ENCODE results near the gene FAM83F. TPM values are rescaled to one million over a fixed set of nuclear protein-coding genes. Genes with fewer than 3 reads are reported as not detected.
"Not testable (repeated sequence)": the region's sequence is repeated elsewhere in the genome, so short reads cannot be mapped to it uniquely, and the experiment has no call there.

FAM83F gene
- total and polyA plus RNA-seq, 12 donors = under 0.01 to 0.39 (median 0.11) TPM; not detected in 1

DNA sequence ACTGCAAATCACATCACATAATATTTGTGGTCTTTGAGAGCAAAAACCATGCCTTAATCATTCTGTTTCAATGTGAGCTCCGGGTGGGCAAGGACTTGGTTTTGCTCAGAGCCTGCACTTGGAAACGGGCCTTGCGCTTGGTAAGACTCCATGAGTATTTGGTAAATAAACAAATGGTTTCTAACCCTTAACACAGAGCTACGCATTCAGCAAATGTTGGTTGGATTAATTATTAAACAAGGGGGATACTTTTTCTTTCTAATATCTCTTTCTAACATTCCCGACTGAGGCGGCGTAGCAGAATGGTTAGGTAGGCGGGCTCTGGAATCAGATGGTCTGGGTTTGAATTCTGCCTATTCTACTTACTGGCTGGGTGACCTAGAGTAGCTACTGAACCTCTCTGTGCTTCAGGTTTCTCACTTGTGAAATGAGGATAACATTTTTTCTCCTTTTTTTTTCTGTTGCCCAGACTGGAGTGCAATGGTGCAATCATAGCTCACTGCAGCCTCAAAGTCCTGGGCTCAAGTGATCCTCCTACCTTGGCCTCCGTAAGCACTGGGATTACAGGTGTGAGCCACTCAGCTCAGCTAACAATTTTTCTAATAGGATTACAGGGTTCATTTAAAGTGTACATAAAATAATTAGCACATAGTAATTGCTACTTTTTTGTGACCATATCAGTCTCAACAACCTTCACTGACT, 3.4 kb upstream of the FAM83F start:
- Histone ChIP-seq H3K27me3 (peaks cover 17% of the 10 kb centered on the region), H3K9me3 (replicated peaks in 1 of 3) (no peaks in the 10 kb centered on the region), H3K36me3 (replicated peaks in 1 of 2) (no peaks in the 10 kb centered on the region), H3K4me3 (no peak overlapping the region), H3K4me1 (replicated peaks in 1 of 2) (no peaks in the 10 kb centered on the region), H3K27ac (no peak overlapping the region)
- intact Hi-C loops (cut with DNase I) = no loop called here
- 89 to 96% (median 92%) methylated on average over 9 of the region's 9 CpGs for WGBS, 4 donors
- TF ChIP-seq, protein P1, sequence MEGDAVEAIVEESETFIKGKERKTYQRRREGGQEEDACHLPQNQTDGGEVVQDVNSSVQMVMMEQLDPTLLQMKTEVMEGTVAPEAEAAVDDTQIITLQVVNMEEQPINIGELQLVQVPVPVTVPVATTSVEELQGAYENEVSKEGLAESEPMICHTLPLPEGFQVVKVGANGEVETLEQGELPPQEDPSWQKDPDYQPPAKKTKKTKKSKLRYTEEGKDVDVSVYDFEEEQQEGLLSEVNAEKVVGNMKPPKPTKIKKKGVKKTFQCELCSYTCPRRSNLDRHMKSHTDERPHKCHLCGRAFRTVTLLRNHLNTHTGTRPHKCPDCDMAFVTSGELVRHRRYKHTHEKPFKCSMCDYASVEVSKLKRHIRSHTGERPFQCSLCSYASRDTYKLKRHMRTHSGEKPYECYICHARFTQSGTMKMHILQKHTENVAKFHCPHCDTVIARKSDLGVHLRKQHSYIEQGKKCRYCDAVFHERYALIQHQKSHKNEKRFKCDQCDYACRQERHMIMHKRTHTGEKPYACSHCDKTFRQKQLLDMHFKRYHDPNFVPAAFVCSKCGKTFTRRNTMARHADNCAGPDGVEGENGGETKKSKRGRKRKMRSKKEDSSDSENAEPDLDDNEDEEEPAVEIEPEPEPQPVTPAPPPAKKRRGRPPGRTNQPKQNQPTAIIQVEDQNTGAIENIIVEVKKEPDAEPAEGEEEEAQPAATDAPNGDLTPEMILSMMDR (IDR thresholded peaks at IDR 0.05) = no peak
- TF ChIP-seq POLR2A (IDR thresholded peaks at IDR 0.05) = no peak
- no peak for DNase-seq

- no peaks in the 10 kb centered on the region for H3K36me3 ChIP-seq (replicated peaks in 1 of 2)
- H3K9me3 ChIP-seq (replicated peaks in 1 of 3) = no peaks in the 10 kb centered on the region
- no peak for DNase-seq
- no peak overlapping the region for H3K4me3 ChIP-seq
- 79 to 88% (median 84%) methylated on average over 5 of the region's 5 CpGs for WGBS, 4 donors
- no peak overlapping the region for H3K27ac ChIP-seq
- TF ChIP-seq POLR2A (IDR thresholded peaks at IDR 0.05) = no peak
- no peaks in the 10 kb centered on the region for H3K4me1 ChIP-seq (replicated peaks in 1 of 2)
- H3K27me3 ChIP-seq = peaks cover 17% of the 10 kb centered on the region
- intact Hi-C loops (cut with DNase I) = no loop called here
Measured at GRCh38 chr22:39992088-39992826, 2.5 kb upstream of the FAM83F start.

DNA sequence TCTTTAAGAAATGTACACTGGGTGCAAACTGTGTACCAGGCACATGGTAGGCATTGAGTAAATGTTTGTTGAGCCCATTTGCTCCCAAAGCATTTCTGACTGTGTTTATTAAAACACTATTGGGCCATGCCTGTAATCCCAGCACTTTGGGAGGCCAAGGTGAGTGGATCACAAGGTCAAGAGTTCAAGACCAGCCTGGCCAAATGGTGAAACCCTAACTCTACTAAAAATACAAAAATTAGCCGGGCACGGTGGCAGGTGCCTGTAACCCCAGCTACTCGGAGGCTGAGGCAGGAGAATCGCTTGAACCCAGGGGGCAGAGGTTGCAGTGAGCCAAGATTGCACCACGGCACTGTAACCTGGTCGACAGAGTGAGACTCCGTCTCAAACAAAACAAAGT, 1.9 kb upstream of the FAM83F start:
- H3K9me3 ChIP-seq (replicated peaks in 1 of 3); intact Hi-C loops (cut with DNase I): not testable (repeated sequence)

GRCh38 chr22:39994041-39994565, 651 bp upstream of the FAM83F start:
- TF ChIP-seq, protein P1 (IDR thresholded peaks at IDR 0.05) = no peak
- no peak for TF ChIP-seq POLR2A (IDR thresholded peaks at IDR 0.05)
- DNase-seq = no peak
- Histone ChIP-seq H3K27ac (no peak overlapping the region), H3K4me3 (no peak overlapping the region), H3K36me3 (replicated peaks in 1 of 2) (no peaks in the 10 kb centered on the region), H3K9me3 (replicated peaks in 1 of 3) (no peaks in the 10 kb centered on the region), H3K27me3 (peaks cover 17% of the 10 kb centered on the region), H3K4me1 (replicated peaks in 1 of 2) (no peaks in the 10 kb centered on the region)
- 48 to 81% (median 57%) methylated on average over 12 to 20 of the region's 20 CpGs for WGBS, 4 donors
- intact Hi-C loops (cut with DNase I) = no loop called here

More for the DNA sequence above, 1.9 kb upstream of the FAM83F start:
- not testable (repeated sequence) for H3K4me1 ChIP-seq (replicated peaks in 1 of 2); DNase-seq; H3K36me3 ChIP-seq (replicated peaks in 1 of 2); H3K27ac ChIP-seq; H3K4me3 ChIP-seq
- H3K27me3 ChIP-seq = peaks cover 17% of the 10 kb centered on the region
- WGBS, 4 donors = 95 to 98% (median 95%) methylated on average over 7 of the region's 7 CpGs

DNA sequence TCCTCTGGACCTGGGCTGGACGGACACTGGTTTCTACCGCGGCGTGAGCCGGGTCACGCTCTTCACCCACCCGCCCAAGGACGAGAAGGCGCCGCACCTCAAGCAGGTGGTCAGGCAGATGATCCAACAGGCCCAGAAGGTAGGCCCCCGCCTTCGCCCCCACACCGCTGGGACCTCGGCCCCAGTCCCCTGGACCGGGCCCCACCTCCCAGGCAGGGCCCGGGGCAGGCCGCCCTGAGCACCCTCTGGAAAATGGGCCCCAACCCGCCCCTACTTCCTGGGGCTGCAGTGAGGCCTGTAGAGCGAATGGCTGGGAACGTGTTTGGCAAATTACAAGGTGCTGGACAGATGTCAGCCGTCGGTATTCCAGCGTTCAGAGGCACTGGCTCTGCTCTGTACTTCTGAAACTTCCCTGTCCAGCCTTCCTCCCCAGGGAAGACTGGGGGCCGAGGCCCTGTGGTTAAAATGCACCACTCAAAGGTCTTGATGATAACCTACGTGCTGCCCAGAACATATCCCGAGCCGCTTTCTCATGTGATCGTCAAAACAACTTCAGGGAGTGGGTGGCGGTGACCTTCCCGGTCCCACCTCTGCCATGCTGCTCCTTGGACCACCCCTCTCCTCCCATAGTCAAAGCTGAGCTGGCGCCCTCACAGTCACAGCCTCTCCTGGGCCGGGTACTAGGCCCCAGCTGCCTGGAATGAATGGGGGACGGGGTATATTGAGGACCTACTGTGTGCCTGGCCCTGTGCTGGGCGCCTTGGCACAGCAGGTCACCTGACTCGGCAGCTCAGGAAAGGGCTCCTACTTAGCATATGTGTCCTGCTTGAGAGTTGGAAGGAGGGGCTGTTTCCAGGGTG, 869 bp downstream of the FAM83F start:
- TF ChIP-seq, protein P1 (IDR thresholded peaks at IDR 0.05) = no peak
- TF ChIP-seq POLR2A (IDR thresholded peaks at IDR 0.05) = no peak
- 77 to 96% (median 82%) methylated on average over 5 to 35 of the region's 35 CpGs for WGBS, 4 donors
- intact Hi-C loops (cut with DNase I) = no loop called here

More for the DNA sequence above, 869 bp downstream of the FAM83F start:
- no peaks in the 10 kb centered on the region for H3K4me1 ChIP-seq (replicated peaks in 1 of 2)
- H3K27me3 ChIP-seq = peaks cover 17% of the 10 kb centered on the region
- no peak for DNase-seq
- H3K27ac ChIP-seq = no peak overlapping the region
- peak overlapping the region in 1 of 4 donors; percentile 36 for H3K4me3 ChIP-seq
- H3K9me3 ChIP-seq (replicated peaks in 1 of 3) = no peaks in the 10 kb centered on the region
- no peaks in the 10 kb centered on the region for H3K36me3 ChIP-seq (replicated peaks in 1 of 2)
